Liver (tissue), 9 donors: Measurements from ENCODE around the gene ZNF341. TPM values are rescaled to one million over a fixed set of nuclear protein-coding genes. Genes with fewer than 3 reads are reported as not detected.
A peak's percentile ranks its signal among the peaks of the same experiment; 100 is the strongest.

Experiments
- DNase-seq: peaks from one replicate; pipeline ENCODE4 v3.0.0-alpha.2; 2017; ENCODE audit warnings: low spot score
- H3K27ac ChIP-seq, 2 donors: one replicate each; pipeline ENCODE4 v1.7.0; 2013; ENCODE audit warnings: inconsistent platforms in 2 of 2, low read length in 2 of 2, control low read depth in 1 of 2, low read depth in 1 of 2, mild to moderate bottlenecking in 1 of 2
- H3K27me3 ChIP-seq, 4 donors: one replicate each; pipeline versions ENCODE4 v1.6.1 to v1.7.0; 2013; ENCODE audit warnings: low read length in 3 of 4, inconsistent platforms in 1 of 4, mild to moderate bottlenecking in 1 of 4, moderate library complexity in 1 of 4; ENCODE audit not compliant: control insufficient read depth in 4 of 4, insufficient read depth in 4 of 4
- H3K36me3 ChIP-seq, 4 donors: one replicate each; pipeline versions ENCODE4 v1.6.1 to v1.7.0; 2013; ENCODE audit warnings: low read length in 3 of 4, mild to moderate bottlenecking in 3 of 4, low read depth in 1 of 4, moderate library complexity in 1 of 4; ENCODE audit not compliant: control insufficient read depth in 4 of 4, insufficient read depth in 3 of 4
- H3K4me1 ChIP-seq, 4 donors: one replicate each; pipeline versions ENCODE4 v1.6.1 to v1.7.0; 2013; ENCODE audit warnings: low read length in 3 of 4, mild to moderate bottlenecking in 3 of 4, moderate library complexity in 1 of 4; ENCODE audit not compliant: control insufficient read depth in 4 of 4, insufficient read depth in 4 of 4
- H3K4me3 ChIP-seq, 3 donors: one replicate each; pipeline versions ENCODE4 v1.6.1 to v1.7.0; 2013; ENCODE audit warnings: low read length in 3 of 3, control low read depth in 1 of 3, low read depth in 1 of 3, mild to moderate bottlenecking in 1 of 3
- H3K9ac ChIP-seq, 2 donors: one replicate each; pipeline ENCODE4 v1.7.0; 2013; ENCODE audit warnings: low read length in 2 of 2, mild to moderate bottlenecking in 2 of 2, moderate library complexity in 2 of 2, control low read depth in 1 of 2, low read depth in 1 of 2
- H3K9me3 ChIP-seq, 4 donors: one replicate each; pipeline versions ENCODE4 v1.6.1 to v1.7.0; 2013; ENCODE audit warnings: low read length in 3 of 4; ENCODE audit not compliant: control insufficient read depth in 4 of 4
- EGR1 ChIP-seq, 2 donors: IDR thresholded peaks; 2 replicates each; pipeline ENCODE4 v1.6.1; 2016 to 2018; ENCODE audit warnings: antibody characterized with exemption in 2 of 2, low read depth in 2 of 2
- FOXA1 ChIP-seq: IDR thresholded peaks from 2 replicates; pipeline ENCODE4 v1.6.1; 2016; ENCODE audit warnings: antibody characterized with exemption
- GABPA ChIP-seq, 2 donors: IDR thresholded peaks in 1 of 2; conservative IDR thresholded peaks in 1 of 2; 2 replicates each; pipeline ENCODE4 v1.6.1; 2016; ENCODE audit warnings: antibody characterized with exemption in 2 of 2, mild to moderate bottlenecking in 1 of 2, moderate library complexity in 1 of 2
- HNF4A ChIP-seq, 2 donors: conservative IDR thresholded peaks; 2 replicates each; pipeline ENCODE4 v1.6.1; 2016; ENCODE audit warnings: antibody characterized with exemption in 2 of 2, mild to moderate bottlenecking in 2 of 2
- HNF4G ChIP-seq: IDR thresholded peaks from 2 replicates; pipeline ENCODE4 v1.6.1; 2016; ENCODE audit warnings: antibody characterized with exemption
- JUND ChIP-seq, 2 donors: IDR thresholded peaks; 2 replicates each; pipeline ENCODE4 v1.6.1; 2016; ENCODE audit warnings: antibody characterized with exemption in 2 of 2
- NR2F2 ChIP-seq: IDR thresholded peaks from 2 replicates; pipeline ENCODE4 v1.6.1; 2016; ENCODE audit warnings: antibody characterized with exemption
- RAD21 ChIP-seq, 2 donors: IDR thresholded peaks; 2 replicates each; pipeline ENCODE4 v1.6.1; 2016; ENCODE audit warnings: antibody characterized with exemption in 2 of 2, mild to moderate bottlenecking in 2 of 2
- RXRA ChIP-seq, 2 donors: IDR thresholded peaks; 2 replicates each; pipeline ENCODE4 v1.6.1; 2017 to 2018; ENCODE audit warnings: antibody characterized with exemption in 2 of 2, mild to moderate bottlenecking in 1 of 2
- SP1 ChIP-seq: IDR thresholded peaks from 2 replicates; pipeline ENCODE4 v1.6.1; 2018; ENCODE audit warnings: antibody characterized with exemption, mild to moderate bottlenecking
- TAF1 ChIP-seq: conservative IDR thresholded peaks from 2 replicates; pipeline ENCODE4 v1.6.1; 2016; ENCODE audit warnings: antibody characterized with exemption, mild to moderate bottlenecking
- YY1 ChIP-seq: IDR thresholded peaks from 2 replicates; pipeline ENCODE4 v1.6.1; 2016; ENCODE audit warnings: antibody characterized with exemption, mild to moderate bottlenecking
- WGBS: extraction: QIAGEN DNeasy Blood & Tissue Kit; methylation state at CpG from one replicate; pipeline ENCODE4 v1.1.7; 2013; 5-methylcytosine and 5-hydroxymethylcytosine counted together
- polyA plus RNA-seq, 2 donors: library from polyadenylated mRNA; stranded (reverse) in 1 of 2; unstranded in 1 of 2; fragments of 200-250 nt in 1 of 2; fragments of >200 nt in 1 of 2; fragmentation: Nextera tagmentation in 1 of 2; extraction: Ambion mirVana in 1 of 2; gene quantifications; one replicate each; pipeline versions ENCODE4 v1.2.1 to v1.2.3, GENCODE V29; 2013 to 2015
- total RNA-seq, 2 donors: library from RNA; depleted of rRNA; stranded (reverse); fragments of >200 nt; gene quantifications; one replicate each; pipeline ENCODE4 v1.2.3, GENCODE V29; 2014
- TF ChIP-seq, protein P1 (sequence below): IDR thresholded peaks from 2 replicates; pipeline ENCODE4 v1.6.1; 2016; ENCODE audit warnings: antibody characterized with exemption, mild to moderate bottlenecking
- TF ChIP-seq, protein P2 (sequence below): IDR thresholded peaks from 2 replicates; pipeline ENCODE4 v1.6.1; 2016; ENCODE audit warnings: antibody characterized with exemption
- TF ChIP-seq, protein P3 (sequence below): IDR thresholded peaks from 2 replicates; pipeline ENCODE4 v1.6.1; 2016; ENCODE audit warnings: antibody characterized with exemption
- TF ChIP-seq, protein P4 (sequence below): fragments of 150-350 bp; IDR thresholded peaks from 2 replicates; pipeline ENCODE4 v1.5.1; 2017; ENCODE audit warnings: improper control_type of control experiment, low read depth, low read length; ENCODE audit not compliant: missing input control
- TF ChIP-seq, protein P5 (sequence below): IDR thresholded peaks from 2 replicates; pipeline ENCODE4 v1.6.1; 2016; ENCODE audit warnings: antibody characterized with exemption
- donor health status: healthy.
- donor health status: healthy.
- donor health status: healthy.
- donor health status: healthy.
- donor health status: healthy.

The ZNF341 gene
- total and polyA plus RNA-seq, 4 donors = 0.69 to 1.1 (median 0.82) TPM

DNA sequence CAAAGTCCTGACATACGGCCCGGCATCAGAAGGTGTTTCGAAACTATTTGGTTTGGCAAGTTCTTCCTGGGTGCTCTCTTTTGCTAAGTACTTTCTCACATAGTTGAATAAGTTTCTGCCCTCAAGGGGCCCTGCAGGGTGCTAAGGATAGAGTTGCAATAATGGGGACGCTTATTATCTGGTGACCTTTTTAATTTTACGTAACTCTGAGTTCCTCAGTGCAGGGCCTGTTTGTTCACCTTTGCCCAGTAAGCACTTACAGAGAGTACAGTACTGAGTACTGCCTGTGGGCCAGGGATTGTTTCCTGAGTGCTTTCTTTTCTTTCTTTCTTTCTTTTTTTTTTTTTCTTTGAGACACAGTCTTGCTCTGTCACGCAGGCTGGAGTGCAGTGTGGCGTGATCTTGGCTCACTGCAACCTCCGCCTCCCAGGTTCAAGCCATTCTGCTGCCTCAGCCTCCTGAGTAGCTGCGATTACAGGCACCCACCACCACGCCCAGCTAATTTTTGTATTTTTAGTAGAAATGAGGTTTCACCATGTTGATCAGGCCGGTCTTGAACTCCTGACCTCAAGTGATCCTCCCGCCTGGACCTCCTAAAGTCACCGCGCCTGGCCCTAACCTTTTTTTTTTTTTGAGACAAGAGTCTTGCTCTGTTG, 7.2 kb upstream of the ZNF341 start:
- TF ChIP-seq SP1 = peak; percentile 14
- no peak for TF ChIP-seq FOXA1
- peak; percentile 39 for TF ChIP-seq YY1
- no peak for TF ChIP-seq TAF1
- peak; percentile 57 to 64 for TF ChIP-seq HNF4A (conservative IDR thresholded peaks at IDR 0.05)
- TF ChIP-seq GABPA (IDR thresholded peaks at IDR 0.05 in 1 of 2, conservative IDR thresholded peaks at IDR 0.05 in 1 of 2) = no peak
- TF ChIP-seq, protein P1, sequence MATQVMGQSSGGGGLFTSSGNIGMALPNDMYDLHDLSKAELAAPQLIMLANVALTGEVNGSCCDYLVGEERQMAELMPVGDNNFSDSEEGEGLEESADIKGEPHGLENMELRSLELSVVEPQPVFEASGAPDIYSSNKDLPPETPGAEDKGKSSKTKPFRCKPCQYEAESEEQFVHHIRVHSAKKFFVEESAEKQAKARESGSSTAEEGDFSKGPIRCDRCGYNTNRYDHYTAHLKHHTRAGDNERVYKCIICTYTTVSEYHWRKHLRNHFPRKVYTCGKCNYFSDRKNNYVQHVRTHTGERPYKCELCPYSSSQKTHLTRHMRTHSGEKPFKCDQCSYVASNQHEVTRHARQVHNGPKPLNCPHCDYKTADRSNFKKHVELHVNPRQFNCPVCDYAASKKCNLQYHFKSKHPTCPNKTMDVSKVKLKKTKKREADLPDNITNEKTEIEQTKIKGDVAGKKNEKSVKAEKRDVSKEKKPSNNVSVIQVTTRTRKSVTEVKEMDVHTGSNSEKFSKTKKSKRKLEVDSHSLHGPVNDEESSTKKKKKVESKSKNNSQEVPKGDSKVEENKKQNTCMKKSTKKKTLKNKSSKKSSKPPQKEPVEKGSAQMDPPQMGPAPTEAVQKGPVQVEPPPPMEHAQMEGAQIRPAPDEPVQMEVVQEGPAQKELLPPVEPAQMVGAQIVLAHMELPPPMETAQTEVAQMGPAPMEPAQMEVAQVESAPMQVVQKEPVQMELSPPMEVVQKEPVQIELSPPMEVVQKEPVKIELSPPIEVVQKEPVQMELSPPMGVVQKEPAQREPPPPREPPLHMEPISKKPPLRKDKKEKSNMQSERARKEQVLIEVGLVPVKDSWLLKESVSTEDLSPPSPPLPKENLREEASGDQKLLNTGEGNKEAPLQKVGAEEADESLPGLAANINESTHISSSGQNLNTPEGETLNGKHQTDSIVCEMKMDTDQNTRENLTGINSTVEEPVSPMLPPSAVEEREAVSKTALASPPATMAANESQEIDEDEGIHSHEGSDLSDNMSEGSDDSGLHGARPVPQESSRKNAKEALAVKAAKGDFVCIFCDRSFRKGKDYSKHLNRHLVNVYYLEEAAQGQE = no peak
- no peak for TF ChIP-seq RXRA (IDR thresholded peaks at IDR 0.05)
- peaks cover 1 to 18% (median 7%) of the 10 kb centered on the region in 4 donors for H3K4me1 ChIP-seq
- H3K36me3 ChIP-seq = no peaks in the 10 kb centered on the region
- H3K27me3 ChIP-seq = no peaks in the 10 kb centered on the region
- 69% methylated on average over 14 of the region's 14 CpGs for WGBS
- DNase-seq = no peak
- H3K9me3 ChIP-seq = no peaks in the 10 kb centered on the region
- H3K4me3 ChIP-seq = no peak overlapping the region
- no peak overlapping the region for H3K27ac ChIP-seq
- H3K9ac ChIP-seq = no peak overlapping the region

DNA sequence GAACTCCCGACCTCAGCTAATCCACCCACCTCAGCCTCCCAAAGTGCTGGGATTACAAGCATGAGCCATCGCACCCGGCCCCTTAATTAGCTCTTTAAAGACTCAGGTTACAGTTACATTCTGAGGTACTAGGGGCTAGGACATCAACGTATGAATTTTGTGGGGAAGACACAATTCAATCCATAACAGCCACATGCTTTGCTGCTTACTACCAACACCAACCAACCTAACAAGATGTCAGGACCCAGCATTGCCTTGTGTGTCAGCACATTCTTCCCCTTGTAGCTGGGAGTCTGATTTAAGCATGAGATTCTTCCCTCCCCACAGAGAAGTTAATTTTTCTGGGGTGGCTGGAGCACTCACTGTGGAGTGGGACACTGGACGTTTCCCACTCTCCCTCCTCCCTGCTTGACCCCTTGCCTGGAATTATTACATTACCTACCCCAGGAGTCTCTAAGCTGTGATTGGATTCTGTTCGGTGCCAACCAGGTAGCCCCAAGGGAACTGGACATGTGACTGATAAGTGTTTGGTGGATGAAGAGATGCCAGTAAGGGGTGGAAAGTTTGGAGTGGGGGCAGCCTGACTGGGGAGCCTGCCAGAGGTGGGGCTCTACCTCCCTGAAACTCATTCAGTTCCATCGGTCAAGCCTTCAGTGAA, 6.1 kb upstream of the ZNF341 start:
- TF ChIP-seq YY1 (no peak), RAD21 (IDR thresholded peaks at IDR 0.05) (no peak), HNF4G (no peak), TAF1 (no peak), GABPA (IDR thresholded peaks at IDR 0.05 in 1 of 2, conservative IDR thresholded peaks at IDR 0.05 in 1 of 2) (no peak), SP1 (no peak), EGR1 (IDR thresholded peaks at IDR 0.05; ENCODE audit: low read depth in 2 of 2) (no peak), JUND (IDR thresholded peaks at IDR 0.05) (no peak), RXRA (IDR thresholded peaks at IDR 0.05) (no peak), NR2F2 (no peak)
- TF ChIP-seq, protein P2, sequence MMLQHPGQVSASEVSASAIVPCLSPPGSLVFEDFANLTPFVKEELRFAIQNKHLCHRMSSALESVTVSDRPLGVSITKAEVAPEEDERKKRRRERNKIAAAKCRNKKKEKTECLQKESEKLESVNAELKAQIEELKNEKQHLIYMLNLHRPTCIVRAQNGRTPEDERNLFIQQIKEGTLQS = no peak
- TF ChIP-seq, protein P3, sequence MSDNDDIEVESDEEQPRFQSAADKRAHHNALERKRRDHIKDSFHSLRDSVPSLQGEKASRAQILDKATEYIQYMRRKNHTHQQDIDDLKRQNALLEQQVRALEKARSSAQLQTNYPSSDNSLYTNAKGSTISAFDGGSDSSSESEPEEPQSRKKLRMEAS = no peak
- TF ChIP-seq, protein P4, sequence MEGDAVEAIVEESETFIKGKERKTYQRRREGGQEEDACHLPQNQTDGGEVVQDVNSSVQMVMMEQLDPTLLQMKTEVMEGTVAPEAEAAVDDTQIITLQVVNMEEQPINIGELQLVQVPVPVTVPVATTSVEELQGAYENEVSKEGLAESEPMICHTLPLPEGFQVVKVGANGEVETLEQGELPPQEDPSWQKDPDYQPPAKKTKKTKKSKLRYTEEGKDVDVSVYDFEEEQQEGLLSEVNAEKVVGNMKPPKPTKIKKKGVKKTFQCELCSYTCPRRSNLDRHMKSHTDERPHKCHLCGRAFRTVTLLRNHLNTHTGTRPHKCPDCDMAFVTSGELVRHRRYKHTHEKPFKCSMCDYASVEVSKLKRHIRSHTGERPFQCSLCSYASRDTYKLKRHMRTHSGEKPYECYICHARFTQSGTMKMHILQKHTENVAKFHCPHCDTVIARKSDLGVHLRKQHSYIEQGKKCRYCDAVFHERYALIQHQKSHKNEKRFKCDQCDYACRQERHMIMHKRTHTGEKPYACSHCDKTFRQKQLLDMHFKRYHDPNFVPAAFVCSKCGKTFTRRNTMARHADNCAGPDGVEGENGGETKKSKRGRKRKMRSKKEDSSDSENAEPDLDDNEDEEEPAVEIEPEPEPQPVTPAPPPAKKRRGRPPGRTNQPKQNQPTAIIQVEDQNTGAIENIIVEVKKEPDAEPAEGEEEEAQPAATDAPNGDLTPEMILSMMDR = no peak
- TF ChIP-seq, protein P5, sequence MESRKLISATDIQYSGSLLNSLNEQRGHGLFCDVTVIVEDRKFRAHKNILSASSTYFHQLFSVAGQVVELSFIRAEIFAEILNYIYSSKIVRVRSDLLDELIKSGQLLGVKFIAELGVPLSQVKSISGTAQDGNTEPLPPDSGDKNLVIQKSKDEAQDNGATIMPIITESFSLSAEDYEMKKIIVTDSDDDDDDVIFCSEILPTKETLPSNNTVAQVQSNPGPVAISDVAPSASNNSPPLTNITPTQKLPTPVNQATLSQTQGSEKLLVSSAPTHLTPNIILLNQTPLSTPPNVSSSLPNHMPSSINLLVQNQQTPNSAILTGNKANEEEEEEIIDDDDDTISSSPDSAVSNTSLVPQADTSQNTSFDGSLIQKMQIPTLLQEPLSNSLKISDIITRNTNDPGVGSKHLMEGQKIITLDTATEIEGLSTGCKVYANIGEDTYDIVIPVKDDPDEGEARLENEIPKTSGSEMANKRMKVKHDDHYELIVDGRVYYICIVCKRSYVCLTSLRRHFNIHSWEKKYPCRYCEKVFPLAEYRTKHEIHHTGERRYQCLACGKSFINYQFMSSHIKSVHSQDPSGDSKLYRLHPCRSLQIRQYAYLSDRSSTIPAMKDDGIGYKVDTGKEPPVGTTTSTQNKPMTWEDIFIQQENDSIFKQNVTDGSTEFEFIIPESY = no peak
- peaks cover 0 to 8% (median 4%) of the 10 kb centered on the region in 4 donors for H3K4me1 ChIP-seq

More for the DNA sequence above, 6.1 kb upstream of the ZNF341 start:
- Histone ChIP-seq H3K27me3 (no peaks in the 10 kb centered on the region), H3K36me3 (no peaks in the 10 kb centered on the region), H3K9ac (no peak overlapping the region), H3K9me3 (no peaks in the 10 kb centered on the region), H3K4me3 (no peak overlapping the region), H3K27ac (no peak overlapping the region)
- DNase-seq = no peak
- WGBS = 90% methylated on average over 7 of the region's 7 CpGs
